Transverse colon (tissue), 4 donors: Measurements from ENCODE around the gene LRRC38. TPM values are rescaled to one million over a fixed set of nuclear protein-coding genes. Genes with fewer than 3 reads are reported as not detected.

Experiments used
- DNase-seq: peaks from one replicate; pipeline ENCODE4 v3.0.0-alpha.2; 2019
- H3K27ac ChIP-seq, 4 donors: fragments of 200-600 bp; sonication (generic); 2 replicates each; pipeline ENCODE4 v1.5.1; 2016 to 2018; ENCODE audit warnings: inconsistent platforms in 4 of 4
- H3K27me3 ChIP-seq: fragments of 200-600 bp; sonication (generic); 2 replicates; pipeline ENCODE4 v1.5.1; 2017; ENCODE audit warnings: inconsistent platforms
- H3K36me3 ChIP-seq, 4 donors: fragments of 200-600 bp; sonication (generic); 2 replicates each; pipeline ENCODE4 v1.5.1; 2017 to 2019; ENCODE audit warnings: inconsistent platforms in 4 of 4
- H3K4me1 ChIP-seq, 4 donors: fragments of 200-600 bp; sonication (generic); 2 replicates each; pipeline ENCODE4 v1.5.1; 2017 to 2020; ENCODE audit warnings: inconsistent platforms in 4 of 4
- H3K4me3 ChIP-seq, 4 donors: fragments of 200-600 bp; sonication (generic); 1 replicate in 1 of 4; 2 replicates in 3 of 4; pipeline versions ENCODE4 v1.5.1 to v1.6.1; 2017 to 2019; ENCODE audit warnings: inconsistent platforms in 4 of 4
- H3K9me3 ChIP-seq, 2 donors: fragments of 200-600 bp; sonication (generic); 2 replicates each; pipeline ENCODE4 v1.5.1; 2017 to 2019; ENCODE audit warnings: inconsistent platforms in 2 of 2
- EP300 ChIP-seq: sonication (generic); formaldehyde crosslinking; IDR thresholded peaks from one replicate; pipeline ENCODE4 v1.6.1; 2017; ENCODE audit warnings: antibody characterized with exemption, low read depth
- POLR2A ChIP-seq: fragments of 450-650 bp; IDR thresholded peaks from one replicate; pipeline ENCODE4 v1.6.1; 2016; ENCODE audit warnings: antibody characterized with exemption, mild to moderate bottlenecking, moderate library complexity
- POLR2AphosphoS5 ChIP-seq, 3 donors: sonication (generic); formaldehyde crosslinking; IDR thresholded peaks; one replicate each; pipeline ENCODE4 v1.6.1; 2016; ENCODE audit warnings: antibody characterized with exemption in 3 of 3
- WGBS, 2 donors: methylation state at CpG; one replicate each; pipeline ENCODE4 v1.1.5; 2018; ENCODE audit warnings: low coverage in 1 of 2; 5-methylcytosine and 5-hydroxymethylcytosine counted together
- in situ Hi-C, 4 donors: fragments of 200-750 bp; cut with MboI; loops; one replicate each; pipeline versions ENCODE4 v1.15.0 to v1.15.1; 2017; ENCODE audit warnings: low sequenced_read_pairs in 3 of 4, low pct_ligation_motif_present in 1 of 4, low pct_unique_long_range_greater_than_20kb in 1 of 4
- intact Hi-C: fragments of 100-400 bp; cut with DNase I; formaldehyde crosslinking; loops from one replicate; pipeline ENCODE4 v1.15.1; 2023; ENCODE audit warnings: low total_unique reads
- total RNA-seq, 4 donors: library from RNA; depleted of rRNA; stranded (reverse); fragments of >200 nt; gene quantifications; one replicate each; pipeline ENCODE4 v1.1.0, GENCODE V29; 2016
- TF ChIP-seq, protein P1 (sequence below), 5 experiments: fragments of 200-600 bp in 3 of 5; fragments of 450-650 bp in 2 of 5; sonication (generic) in 3 of 5; IDR thresholded peaks; 1 replicate in 2 of 5; 2 replicates in 3 of 5; pipeline ENCODE4 v1.5.1; 2016 to 2017; ENCODE audit warnings: antibody characterized with exemption in 5 of 5, inconsistent platforms in 3 of 5, mild to moderate bottlenecking in 2 of 5, moderate library complexity in 1 of 5

The LRRC38 gene
- total RNA-seq, 4 donors from 2014 or later = not detected

DNA sequence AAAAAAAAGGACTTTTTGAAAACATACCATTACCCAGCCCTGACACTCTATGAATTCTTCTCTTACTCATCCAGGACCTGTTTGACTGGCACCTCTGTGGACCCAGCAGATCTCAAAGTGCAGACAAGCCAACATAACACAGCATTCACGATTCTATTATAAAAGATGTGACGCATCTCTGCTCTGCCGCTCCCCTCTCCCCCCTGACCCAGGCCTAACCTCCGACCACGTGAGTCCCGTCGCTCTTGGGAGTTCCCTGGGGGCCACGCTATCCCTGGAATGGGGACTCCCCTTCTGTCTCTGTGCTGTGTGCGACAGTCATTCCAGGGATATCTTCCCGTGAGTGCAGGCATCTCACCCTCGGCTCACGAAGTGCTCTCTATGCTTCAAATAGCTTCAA, 21.1 kb downstream of the LRRC38 start:
- in situ Hi-C loops = no loop called here

DNA sequence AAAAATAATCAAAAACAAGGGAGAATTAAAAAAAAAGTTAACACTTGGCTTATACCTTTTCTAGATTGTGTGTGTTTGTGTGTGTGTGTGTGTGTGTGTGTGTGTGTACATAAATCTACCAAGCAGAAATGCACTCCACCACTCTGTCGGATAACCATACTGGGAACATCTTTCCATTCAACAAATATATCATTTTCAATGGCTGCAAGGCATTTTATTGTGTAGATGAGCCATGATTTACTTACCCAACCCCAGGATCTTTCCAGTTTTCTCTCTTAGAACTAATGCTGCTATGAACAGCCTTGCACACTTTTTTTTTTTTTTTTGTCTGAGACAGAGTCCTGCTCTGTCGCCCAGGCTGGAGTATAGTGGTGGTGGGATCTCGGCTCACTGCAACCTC, 25.8 kb downstream of the LRRC38 start:
- no peak for DNase-seq
- Histone ChIP-seq H3K9me3 (no peaks in the 10 kb centered on the region), H3K4me3 (no peak overlapping the region), H3K36me3 (no peaks in the 10 kb centered on the region), H3K4me1 (no peaks in the 10 kb centered on the region), H3K27ac (no peak overlapping the region), H3K27me3 (no peaks in the 10 kb centered on the region)
- TF ChIP-seq POLR2AphosphoS5 (IDR thresholded peaks at IDR 0.05) (no peak), EP300 (no peak), POLR2A (no peak)
- TF ChIP-seq, protein P1, sequence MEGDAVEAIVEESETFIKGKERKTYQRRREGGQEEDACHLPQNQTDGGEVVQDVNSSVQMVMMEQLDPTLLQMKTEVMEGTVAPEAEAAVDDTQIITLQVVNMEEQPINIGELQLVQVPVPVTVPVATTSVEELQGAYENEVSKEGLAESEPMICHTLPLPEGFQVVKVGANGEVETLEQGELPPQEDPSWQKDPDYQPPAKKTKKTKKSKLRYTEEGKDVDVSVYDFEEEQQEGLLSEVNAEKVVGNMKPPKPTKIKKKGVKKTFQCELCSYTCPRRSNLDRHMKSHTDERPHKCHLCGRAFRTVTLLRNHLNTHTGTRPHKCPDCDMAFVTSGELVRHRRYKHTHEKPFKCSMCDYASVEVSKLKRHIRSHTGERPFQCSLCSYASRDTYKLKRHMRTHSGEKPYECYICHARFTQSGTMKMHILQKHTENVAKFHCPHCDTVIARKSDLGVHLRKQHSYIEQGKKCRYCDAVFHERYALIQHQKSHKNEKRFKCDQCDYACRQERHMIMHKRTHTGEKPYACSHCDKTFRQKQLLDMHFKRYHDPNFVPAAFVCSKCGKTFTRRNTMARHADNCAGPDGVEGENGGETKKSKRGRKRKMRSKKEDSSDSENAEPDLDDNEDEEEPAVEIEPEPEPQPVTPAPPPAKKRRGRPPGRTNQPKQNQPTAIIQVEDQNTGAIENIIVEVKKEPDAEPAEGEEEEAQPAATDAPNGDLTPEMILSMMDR (IDR thresholded peaks at IDR 0.05) = no peak
- in situ Hi-C loops (no loop called here), intact Hi-C loops (no loop called here)
- WGBS, 2 donors = 92 to 100% methylated on average over 1 to 3 of the region's 3 CpGs

More for the DNA sequence above, 21.1 kb downstream of the LRRC38 start:
- H3K36me3 ChIP-seq = no peaks in the 10 kb centered on the region
- H3K4me1 ChIP-seq = no peaks in the 10 kb centered on the region
- H3K27ac ChIP-seq = no peak overlapping the region
- DNase-seq = no peak
- H3K9me3 ChIP-seq = no peaks in the 10 kb centered on the region
- TF ChIP-seq POLR2A (no peak), POLR2AphosphoS5 (IDR thresholded peaks at IDR 0.05) (no peak), EP300 (no peak)
- TF ChIP-seq, protein P1 (IDR thresholded peaks at IDR 0.05) = no peak
- H3K27me3 ChIP-seq = no peaks in the 10 kb centered on the region
- 59 to 80% methylated on average over 1 to 12 of the region's 12 CpGs for WGBS, 2 donors
- intact Hi-C loops = no loop called here
- H3K4me3 ChIP-seq = no peak overlapping the region

DNA sequence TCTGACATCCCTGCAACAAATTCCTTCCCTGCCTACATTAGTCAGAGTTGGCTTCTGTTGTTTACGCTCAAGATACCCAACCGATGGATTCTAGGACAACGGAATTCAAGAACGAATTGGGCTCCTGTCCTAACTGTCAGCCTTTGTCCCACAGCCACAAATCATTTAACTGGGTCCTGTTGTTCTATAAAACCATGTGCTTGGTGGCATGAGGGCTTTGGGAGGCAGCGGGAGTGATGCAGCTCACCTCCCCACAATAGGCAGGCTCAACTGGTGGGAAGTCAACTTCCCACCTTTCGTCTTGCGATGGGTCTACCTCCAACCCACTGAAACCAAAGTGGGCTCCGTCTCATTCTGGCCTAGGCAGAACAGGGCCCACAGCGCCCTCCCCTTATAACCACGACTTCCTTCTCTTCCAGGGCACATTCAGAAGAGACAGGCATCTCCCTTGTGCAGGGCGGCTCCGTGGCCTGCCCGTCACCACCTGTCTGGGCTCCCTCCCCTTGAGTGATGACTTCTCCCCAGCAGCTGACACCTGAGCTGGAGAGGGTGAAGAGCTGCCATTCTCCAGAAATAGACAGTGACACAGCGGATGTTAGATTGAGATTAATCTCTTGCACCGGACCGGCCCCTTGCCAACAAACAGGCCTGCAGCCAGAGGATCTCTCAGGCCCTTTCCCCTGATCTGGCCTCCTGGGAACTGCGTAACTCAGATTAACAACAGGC, 26.5 kb downstream of the LRRC38 start:
- H3K4me3 ChIP-seq = no peak overlapping the region
- H3K9me3 ChIP-seq = no peaks in the 10 kb centered on the region
- intact Hi-C loops (no loop called here), in situ Hi-C loops (no loop called here)
- no peak for DNase-seq
- 71 to 73% methylated on average over 9 to 17 of the region's 17 CpGs for WGBS, 2 donors
- no peaks in the 10 kb centered on the region for H3K27me3 ChIP-seq
- H3K4me1 ChIP-seq = no peaks in the 10 kb centered on the region
- H3K27ac ChIP-seq = no peak overlapping the region
- no peak for TF ChIP-seq POLR2AphosphoS5 (IDR thresholded peaks at IDR 0.05)
- no peak for TF ChIP-seq POLR2A
- TF ChIP-seq EP300 = no peak
- TF ChIP-seq, protein P1 (IDR thresholded peaks at IDR 0.05) = no peak
- H3K36me3 ChIP-seq = no peaks in the 10 kb centered on the region

DNA sequence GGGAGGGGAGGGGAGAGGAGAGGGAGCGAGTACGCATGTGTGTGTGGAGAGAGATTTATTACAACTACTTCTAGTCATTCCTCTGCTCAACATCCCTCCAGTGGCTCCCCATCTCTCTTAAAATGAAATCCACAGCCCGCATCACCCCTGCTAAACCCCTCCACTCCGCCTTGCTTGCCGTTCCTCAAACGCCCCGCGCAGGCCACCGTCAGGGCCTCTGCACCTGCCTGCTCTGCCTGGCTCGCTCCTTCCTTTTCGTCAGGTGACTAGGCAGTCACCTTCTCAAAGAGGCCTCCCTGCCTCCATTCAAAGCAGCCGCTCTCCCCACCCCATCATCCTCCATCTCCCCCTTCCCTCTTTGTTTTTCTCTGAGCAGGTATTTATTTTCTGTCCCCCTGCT, 29.9 kb downstream of the LRRC38 start:
- TF ChIP-seq, protein P1 (IDR thresholded peaks at IDR 0.05) = no peak
- TF ChIP-seq POLR2A (no peak), EP300 (no peak), POLR2AphosphoS5 (IDR thresholded peaks at IDR 0.05) (no peak)
- Histone ChIP-seq H3K4me1 (no peaks in the 10 kb centered on the region), H3K9me3 (no peaks in the 10 kb centered on the region), H3K27ac (no peak overlapping the region), H3K36me3 (no peaks in the 10 kb centered on the region), H3K4me3 (no peak overlapping the region), H3K27me3 (no peaks in the 10 kb centered on the region)
- intact Hi-C loops = no loop called here
- 83 to 85% methylated on average over 6 to 12 of the region's 12 CpGs for WGBS, 2 donors
- no peak for DNase-seq
- in situ Hi-C loops = no loop called here
